ENCODE measurements around the gene CFP.

The CFP gene

DNA sequence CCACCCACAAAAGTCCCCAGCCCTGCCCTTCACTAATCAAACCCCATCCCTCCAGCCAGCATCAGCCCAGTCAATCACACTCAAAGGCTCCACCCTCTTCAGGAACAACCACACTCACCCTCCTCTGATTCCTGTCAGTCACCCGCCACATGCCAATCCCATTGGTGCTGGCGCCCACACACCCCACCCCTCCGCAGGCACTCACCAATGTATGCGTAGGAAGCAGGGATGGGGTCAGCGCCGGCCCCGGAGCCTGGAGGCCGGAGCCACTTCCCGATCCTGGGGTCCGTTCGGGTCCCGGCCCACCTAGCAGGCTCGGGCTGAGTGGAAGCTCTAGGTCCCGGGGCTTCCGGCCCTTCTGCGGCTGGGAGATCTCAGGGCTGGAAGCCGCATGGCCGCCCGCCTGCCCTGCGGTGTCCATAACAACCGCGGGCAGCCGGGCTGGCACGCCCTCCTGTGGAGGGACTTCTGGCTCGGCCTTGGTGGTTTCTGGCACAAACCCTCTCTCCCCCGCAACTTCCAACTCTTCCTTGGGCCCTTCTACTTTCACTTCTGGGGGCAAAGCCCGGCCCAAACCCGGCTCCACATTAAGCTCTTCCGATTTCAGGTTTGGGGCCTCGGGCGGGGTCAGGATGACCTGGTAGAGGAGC lies 7.9 kb upstream of the CFP start:
- peak; percentile 18 for DNase-seq (ENCODE audit: low read depth)

DNA sequence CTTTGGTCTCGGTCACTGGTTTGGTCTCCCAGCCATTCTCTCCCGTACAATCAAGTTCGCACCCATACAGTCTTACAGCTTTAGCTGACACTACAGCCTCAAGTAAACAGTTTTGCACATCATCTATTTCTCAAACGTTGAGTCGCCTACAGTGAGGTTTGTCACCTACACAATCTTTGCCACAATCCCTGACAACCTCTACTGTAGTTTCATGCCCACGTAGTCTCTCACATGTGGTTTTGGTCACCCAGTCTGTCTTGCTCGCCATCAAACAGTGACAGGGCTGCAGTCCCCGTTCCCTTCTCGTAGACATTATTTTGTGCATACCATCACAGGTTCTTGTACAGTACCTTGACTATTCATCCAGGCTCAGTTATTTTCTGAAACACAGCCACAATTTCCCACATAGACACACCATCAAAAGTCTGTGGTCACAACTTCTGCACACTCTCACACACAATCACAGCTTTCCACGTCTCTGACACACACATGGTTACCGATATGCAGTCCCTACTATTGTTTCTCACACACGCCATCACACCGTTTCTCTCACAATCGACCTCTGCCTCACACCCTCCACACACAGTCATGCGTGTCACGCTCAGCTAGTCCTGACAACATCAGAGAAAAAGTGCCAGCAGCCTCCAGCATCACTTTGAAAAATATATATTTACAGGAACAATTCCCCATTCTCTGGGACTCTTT lies 5.3 kb upstream of the CFP start:
- no peak for DNase-seq (ENCODE audit: low read depth)

DNA sequence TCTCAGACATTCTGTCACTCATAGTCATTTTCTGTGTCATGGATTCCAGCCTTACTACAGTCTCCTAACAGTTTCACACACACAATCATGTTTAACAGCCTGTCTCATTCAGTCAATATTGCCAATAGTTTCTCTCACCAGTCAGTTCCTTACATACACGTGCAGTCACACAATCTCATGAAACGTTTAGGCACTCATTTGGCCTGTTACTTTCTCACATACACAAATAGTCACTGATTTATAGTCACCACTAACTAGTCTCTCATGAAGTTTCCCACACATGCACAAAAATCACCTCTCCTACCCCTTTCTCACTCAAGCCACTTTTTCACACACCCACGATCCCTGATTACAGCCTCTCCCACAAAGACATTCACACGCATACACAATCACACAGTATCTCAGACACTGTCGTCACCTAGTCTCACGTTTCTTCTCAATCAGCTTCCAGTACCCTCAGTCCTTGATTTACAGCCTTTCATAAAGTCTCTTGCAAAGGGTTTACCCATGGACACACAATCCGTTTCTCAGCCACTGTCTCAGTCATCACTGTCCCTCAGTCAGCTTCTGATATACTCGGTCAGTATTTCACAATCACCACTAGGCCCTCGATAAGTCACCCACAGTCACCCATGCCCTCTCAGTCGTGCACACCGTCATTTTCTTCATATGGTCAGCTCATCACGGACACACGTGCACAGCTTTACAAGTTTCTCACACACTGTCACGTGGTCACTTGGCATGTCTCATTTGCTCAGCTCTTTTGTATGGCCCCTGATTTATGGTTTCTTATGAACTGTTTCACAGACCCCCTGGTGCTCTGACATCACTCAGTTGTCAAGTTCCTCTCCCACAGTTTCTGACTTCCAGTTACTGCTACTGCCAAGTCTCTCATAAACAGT lies 4.2 kb upstream of the CFP start:
- no peak for DNase-seq (ENCODE audit: low read depth)

DNA sequence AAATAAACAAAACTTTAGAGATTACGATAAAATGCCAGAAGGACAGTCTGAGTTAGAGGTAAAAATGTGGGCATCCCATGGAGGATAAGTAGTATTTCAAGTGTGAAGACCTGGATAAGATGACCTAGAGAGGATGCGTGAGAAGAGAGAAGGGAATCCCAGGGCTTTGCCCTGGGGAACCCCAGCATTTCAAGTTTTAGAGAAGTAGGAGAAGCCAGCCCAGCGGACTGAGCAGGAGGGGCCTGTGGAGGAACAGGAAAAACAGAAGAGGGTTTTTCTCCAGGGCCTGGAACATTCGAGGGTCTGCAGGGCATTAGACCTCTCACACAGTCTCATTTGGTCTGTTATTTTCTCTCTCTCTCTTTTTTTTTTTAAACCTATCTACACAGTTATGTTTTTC lies 2.9 kb upstream of the CFP start:
- no peak for DNase-seq (ENCODE audit: low read depth)

DNA sequence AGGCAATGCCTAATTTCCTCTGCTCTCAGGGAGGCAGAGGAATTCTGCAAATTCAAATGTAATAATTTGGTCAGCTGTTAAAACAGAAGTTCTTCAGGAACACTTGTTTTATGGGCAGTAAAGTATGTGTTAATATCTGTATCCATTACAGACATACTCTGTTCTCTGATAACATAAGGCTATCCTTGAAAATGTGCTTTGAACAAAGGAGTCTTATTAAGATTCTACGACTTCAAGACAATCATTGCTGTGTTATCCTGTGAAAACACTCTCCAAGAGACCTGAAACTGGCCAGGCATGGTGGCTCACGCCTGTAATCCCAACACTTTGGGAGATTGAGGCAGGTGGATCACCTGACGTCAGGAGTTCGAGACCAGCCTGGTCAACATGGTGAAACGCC lies 1.9 kb upstream of the CFP start:
- no peak for DNase-seq (ENCODE audit: low read depth)

DNA sequence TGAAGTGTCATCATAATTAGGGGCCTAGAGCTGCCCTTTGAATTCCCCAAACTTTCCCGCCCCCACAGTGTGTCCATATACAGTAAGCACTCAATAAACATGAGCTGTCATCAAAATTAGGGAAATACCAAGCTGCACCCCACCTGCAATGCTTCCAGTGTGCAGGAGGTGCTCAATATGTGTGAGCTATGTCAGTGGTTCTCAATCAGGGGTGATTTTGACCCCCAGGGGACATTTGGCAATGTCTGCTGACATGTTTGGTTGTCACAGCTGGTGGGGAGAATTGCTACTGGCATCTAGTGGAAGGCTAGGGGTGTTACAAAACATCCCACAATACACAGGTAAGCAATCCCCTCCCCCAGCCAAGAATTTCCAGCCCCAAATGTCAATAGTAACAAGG lies 748 bp downstream of the CFP start:
- DNase-seq (ENCODE audit: low read depth) = no peak

DNA sequence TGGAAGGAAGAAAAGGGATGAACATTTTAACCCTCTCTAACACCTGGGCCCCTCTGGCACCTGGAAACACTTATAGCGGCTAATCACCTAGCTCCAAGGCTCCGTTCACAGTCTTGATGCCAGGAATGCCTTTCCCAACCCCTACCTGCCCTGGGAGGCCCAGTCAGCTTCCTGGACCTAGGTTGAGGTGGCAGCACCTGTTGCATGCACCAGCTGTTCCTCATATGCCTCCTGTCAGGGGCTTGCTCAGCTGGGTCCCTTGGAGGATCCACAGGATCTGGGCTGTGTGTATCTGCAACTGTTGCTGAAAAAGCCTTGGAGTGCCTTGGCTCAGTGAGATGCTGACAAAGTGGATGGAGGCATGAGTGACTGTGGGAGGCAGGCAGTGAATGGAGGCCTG lies 4.4 kb downstream of the CFP start:
- no peak for DNase-seq (ENCODE audit: low read depth)

DNA sequence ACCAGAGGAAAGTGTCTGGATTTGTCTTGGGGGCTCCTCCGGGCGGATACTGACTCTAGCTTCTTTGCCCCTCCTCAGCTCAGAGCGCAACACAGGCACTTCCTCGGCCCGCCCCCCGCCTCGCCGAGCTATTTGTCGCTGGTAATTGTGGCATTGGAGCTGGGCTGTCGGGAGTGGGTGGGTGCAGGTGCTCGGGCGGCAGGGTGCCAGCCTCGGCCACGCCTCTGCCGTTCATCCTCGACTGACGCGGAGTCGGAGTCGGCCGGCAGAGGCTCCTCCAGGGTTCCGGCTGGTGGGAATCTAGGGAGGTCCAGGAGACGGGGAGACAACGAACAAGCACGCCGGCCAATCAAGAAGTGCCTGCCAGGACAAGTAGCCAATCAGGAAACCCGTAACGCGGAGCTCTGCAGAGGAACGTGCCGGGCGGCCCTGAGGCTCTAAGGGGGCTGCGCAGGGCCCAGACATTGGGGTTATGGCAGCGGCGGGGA lies 6.1 kb downstream of the CFP start:
- DNase-seq (ENCODE audit: low read depth) = no peak

DNA sequence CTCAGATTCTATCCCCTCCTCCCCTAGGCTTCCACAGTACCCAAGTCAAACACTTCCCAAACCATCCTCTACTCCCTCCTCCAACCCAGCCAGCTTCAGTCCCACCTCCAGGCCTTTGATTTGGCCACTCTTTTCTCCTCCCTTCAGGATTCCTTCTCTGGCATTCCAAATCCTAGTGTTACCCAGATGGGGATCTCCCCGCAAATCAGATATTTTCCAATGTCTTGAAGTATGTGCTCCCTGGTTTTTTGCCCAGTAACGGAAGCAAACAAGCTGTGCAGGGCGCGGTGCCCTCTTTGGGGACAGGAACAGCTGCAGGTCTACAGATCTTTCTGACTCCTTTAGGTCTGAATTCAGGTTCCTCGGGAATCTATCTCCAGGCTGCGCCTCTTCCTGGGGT lies 7.9 kb downstream of the CFP start:
- no peak for DNase-seq (ENCODE audit: low read depth)

DNA sequence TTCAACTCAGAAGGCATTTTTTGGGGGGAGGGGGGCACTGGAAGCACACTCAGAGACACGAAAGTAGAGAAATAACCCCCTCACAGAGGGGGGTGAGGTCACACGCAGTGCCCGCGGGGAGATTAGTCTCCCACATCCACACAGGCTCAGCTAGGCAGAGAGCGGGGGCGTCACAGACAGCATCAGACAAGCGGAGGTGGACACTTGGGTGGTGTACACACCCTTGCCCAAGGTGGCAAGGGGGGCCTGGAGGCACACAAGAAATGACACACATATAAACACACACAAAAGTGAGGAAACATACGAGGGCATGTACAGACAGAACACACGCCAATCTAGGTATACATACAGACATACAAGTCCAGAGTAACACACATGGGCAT lies 9.4 kb downstream of the CFP start:
- no peak for DNase-seq (ENCODE audit: low read depth)

DNA sequence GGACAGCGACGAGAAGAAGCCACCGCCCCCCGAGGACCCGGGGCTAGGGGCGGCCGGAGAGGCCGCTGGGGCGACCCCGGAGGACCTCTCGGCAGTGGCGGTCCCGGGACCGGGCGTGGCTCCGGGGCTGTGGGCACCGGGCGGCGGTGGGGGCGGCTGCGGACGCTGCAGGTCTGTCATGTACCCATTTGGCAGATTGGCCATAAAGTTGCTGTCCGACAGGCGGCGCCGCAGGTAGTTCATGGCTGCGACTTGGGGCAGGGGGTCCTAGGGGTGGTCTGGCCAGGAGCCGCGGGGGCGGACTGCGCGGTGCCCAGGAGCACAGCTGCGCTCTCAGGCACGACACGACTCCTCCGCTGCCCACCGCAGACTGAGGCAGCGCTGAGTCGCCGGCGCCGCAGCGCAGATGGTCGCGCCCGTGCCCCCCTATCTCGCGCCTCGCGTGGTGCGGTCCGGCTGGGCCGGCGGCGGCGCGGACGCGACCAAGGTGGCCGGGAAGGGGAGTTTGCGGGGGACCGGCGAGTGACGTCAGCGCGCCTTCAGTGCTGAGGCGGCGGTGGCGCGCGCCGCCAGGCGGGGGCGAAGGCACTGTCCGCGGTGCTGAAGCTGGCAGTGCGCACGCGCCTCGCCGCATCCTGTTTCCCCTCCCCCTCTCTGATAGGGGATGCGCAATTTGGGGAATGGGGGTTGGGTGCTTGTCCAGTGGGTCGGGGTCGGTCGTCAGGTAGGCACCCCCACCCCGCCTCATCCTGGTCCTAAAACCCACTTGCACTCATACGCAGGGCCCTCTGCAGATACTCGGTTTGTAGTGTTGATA lies 10.0 kb downstream of the CFP start, which contains the start of gene SYN1:
TSS of gene SYN1 (minus strand) at position 372 of the 817 bp plus-strand sequence. CDS start at position 243, 129 bp downstream.
- DNase-seq (ENCODE audit: low read depth) = peak; percentile 68

DNA sequence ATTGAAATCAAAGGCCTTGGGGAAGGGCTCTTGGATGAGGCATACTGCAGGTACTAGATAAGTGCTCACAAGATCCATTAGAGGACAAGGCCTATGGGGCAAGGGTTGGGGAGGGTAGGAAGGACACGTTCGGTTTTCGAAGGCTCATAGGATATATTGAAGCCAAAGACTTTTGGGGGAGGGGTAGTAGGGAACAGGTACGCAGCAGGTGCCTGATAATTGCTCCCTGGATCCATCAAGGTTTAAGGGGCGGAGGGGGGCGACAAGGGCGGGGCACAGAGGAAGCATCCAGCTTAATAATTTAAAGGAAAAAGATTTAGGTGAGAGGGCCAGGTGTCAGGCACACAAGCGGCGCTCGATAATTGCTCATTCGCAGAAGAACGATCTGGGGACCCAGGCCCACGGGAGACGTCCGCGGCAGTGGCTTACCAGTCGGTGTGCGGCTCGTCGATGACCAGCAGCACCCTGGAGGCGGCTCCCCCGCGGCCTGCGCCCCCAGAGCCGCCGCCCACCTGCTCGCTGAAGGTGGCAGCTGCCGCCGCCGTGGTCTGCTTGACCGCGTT lies 10.7 kb downstream of the CFP start:
- no peak for DNase-seq (ENCODE audit: low read depth)

DNA sequence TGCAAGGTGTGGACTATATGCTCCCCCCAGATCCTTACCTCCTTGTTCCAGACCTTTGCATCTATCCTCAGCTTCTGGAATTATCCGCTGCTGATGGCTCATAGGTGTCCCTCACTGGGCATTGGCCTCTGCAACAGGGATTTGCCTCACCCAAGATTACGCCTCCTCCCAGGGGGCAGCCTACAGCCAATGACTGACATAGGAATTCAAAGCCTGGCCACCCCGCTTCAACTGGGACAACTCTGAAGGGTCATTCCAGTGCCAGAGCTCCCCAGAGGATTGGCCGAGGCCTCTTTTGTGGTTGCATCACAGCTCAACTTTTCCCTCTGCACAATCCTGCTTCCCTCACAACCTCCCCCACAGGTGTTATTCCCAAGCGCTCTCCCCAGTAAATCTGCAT lies 15.1 kb downstream of the CFP start:
- no peak for DNase-seq (ENCODE audit: low read depth)

DNA sequence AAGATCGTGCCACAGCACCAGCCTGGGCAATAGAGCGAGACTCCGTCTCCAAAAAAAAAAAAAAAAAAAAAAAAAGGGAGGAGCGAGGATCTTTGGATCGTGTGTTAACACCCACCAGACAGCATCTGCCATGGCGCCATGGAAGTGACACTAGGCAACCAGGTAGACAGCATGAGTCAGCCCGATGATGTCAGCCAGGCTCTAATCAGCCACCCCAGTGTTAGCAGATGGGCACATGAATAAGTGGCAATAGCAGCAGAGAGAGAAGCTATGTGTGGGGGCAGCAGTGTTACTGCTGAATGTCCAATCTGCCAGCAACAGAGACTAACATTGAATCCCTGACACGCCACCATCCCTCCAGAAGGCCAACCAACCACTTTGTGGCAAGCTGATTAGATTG lies 16.6 kb downstream of the CFP start:
- DNase-seq (ENCODE audit: low read depth) = no peak

DNA sequence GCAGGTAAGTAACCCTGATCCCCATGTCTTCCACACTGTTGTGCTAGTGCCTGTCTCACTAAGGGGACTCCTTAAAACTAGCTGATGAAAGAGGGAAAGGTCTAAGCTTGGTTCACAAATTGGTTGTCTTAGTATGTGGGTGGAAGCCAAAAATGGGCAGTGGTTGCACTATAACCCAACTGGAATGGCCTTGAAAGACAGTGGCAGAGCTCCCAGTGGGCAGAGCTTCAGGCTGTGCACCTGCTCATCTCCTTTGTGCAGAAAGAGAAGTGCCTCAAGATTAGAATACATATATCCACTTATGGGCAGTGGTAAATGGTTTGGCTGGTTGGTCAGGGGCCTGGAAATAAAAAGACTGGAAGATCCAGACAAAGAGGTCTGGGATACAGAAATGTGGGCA lies 17.3 kb downstream of the CFP start:
- no peak for DNase-seq (ENCODE audit: low read depth)

DNA sequence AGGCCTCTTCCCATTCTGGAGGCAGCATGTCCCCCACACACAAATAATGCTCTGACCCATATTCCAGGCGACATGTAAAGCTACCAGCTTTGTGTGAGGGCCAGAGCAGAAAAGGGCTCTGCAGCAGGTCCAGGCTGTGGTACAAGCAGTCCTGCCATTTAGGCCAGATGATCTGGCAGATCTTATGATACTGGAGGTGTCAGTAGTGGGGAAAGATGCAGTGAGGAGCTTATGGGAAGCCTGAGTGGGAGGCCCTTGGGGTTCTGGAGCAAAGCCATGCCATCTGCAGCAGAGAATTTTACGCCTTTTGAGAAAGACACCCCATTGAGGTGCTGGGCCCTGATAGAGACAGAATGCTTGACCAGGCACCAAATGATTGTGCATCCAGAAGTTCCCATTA lies 17.8 kb downstream of the CFP start:
- DNase-seq (ENCODE audit: low read depth) = no peak

DNA sequence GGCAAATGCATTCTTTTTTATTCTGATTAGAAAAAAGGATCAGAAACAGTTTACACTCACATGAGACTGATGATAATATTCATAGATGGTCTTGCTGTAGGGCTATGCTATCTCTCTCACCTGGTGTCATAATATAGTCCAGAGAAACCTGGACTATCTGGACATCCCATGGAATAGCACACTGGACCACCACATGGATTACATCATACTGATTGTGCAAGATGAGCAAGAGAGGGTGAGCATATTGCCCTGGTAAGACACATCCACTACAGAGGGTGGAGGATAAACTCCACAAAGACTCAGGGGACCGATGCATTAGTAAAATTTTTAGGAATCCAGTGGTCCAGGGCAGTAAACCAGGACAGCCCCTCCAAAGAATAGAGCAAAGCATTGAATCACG lies 18.2 kb downstream of the CFP start:
- no peak for DNase-seq (ENCODE audit: low read depth)

DNA sequence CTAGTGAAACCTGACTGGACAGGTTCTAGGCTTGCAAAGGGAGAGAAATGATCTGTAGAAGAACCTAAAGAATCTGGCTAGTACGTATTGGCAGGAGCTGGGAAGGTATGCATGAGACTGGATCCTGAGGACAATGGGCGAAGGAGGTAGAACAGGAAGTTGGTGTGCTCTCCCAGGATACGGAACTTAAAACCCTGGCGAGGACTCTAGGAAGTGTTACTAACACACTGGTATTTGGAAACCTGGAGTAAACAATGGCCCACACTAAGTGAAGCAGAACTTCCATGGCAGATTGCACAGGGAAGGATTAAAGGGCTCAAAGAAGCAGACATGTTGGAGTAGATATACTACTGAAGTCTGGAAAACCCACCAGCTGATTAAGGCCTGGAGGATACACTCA lies 19.2 kb downstream of the CFP start:
- DNase-seq (ENCODE audit: low read depth) = no peak

DNA sequence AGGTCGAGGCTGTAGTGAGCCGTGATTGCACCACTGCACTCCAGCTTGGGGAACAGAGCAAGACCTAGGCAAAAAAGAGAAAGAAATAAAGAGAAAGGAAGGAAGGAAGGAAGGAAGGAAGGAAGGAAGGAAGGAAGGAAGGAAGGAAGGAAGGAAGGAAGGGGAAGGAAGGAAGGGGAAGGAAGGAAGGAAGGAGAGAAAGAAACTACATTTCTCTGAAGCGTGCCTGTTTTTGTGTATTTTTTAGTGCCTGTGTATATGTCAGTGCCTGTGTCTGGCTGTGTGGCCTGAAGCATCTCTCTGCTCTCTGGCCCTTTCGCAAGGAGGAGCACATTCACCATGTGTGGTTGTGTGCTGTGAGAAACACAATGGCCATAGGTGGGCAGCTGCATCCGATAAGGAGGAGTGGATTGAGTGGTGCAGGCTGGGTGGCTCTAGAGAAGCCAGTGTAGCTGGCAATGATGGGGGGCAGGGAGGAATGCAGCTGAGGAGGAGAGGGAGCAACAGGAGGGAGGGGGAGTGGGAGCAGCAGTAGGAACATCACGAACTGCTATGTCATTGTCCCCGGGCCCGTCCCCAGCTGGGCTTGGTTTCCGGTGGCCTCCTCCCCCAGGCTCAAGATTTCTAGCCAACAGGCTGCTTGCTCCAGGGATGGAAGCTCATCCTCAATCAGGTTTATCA lies 21.5 kb downstream of the CFP start:
- DNase-seq (ENCODE audit: low read depth) = no peak

DNA sequence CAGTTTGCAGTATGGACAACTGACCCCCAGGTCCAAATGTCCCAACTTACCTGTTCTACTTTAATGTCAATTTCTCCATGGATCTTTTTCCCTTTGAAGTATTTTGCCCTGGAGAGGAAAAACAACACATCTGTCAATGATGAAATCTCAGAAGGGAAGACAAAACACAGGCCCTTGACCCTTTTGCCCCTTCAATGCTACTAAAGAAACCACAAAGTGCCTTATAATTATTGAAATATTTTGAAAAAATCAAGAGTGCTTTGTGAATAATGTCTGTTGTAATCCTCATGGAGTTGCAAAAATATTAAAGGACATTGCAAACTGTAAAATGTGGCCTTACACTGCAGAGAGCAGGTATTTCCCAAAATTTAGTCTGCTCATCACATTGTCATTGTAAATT lies 22.6 kb downstream of the CFP start:
- no peak for DNase-seq (ENCODE audit: low read depth)

DNA sequence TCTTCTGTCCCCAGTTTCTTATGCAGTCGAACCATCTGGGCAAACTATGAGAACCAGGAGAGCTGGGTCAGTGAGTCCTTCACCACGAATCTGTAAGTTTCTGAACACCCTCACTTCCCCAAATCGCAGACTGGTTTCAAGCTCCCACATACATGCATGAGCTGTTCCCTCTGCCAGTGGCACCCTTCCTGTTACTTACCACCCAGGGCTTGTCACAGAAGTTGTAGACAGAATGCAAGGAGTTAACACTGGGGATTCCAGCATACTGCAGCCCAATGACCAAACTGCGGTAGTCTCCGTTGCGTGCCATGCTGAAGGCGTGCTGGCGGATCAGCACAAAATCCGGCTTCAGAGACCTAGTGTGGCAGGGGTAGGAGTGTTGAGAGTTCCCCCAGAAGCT lies 24.7 kb downstream of the CFP start:
- no peak for DNase-seq (ENCODE audit: low read depth)
